GM12878 (cell line): Measurements from ENCODE around the gene METTL3. TPM values are rescaled to one million over a fixed set of nuclear protein-coding genes. Genes with fewer than 3 reads are reported as not detected.

Experiments
- ATAC-seq: fragments of 200-7000 bp; cut with Tn5 transposase; 3 replicates; pipeline ENCODE4 v1.9.1; 2020; ENCODE audit warnings: mild to moderate bottlenecking, moderate library complexity
- BruUV-seq: library from RNA; stranded (reverse); fragments of 400-500 nt; replicated peaks from 2 replicates; lab custom pipeline; 2021; lab: Mats Ljungman, UMichigan
- CTCF ChIA-PET: fragments of 300-600 bp; sonication (Branson Sonifier 250); formaldehyde crosslinking; extraction: SDS; loops from one replicate; lab custom pipeline; 2021; ENCODE audit warnings: inconsistent platforms; lab: Yijun Ruan, JAX
- POLR2A ChIA-PET: fragments of 350-600 bp; formaldehyde crosslinking; extraction: SDS; loops from one replicate; lab custom pipeline; 2021; ENCODE audit warnings: inconsistent platforms; lab: Charles Lee
- RAD21 ChIA-PET: fragments of 300-600 bp; sonication (Branson Sonifier 250); formaldehyde crosslinking; loops from one replicate; lab custom pipeline; 2023; ENCODE audit warnings: antibody characterized with exemption; ENCODE audit not compliant: unreplicated experiment; lab: Charles Lee
- SMC1A ChIA-PET: fragments of 300-600 bp; sonication (Branson Sonifier 250); formaldehyde crosslinking; loops from one replicate; lab custom pipeline; 2023; ENCODE audit not compliant: unreplicated experiment, uncharacterized antibody; lab: Charles Lee
- DNase-seq: peaks from one replicate; pipeline ENCODE4 v3.0.0-alpha.2; 2011; ENCODE audit warnings: low read depth, low spot score
- FAIRE-seq: peaks from 3 replicates; lab custom pipeline; 2011; peaks lifted over from hg19 to GRCh38; lab: Jason Lieb, UNC
- H2AFZ ChIP-seq: 2 replicates; pipeline ENCODE4 v1.6.0; 2011; ENCODE audit warnings: low read depth, low read length, control low read depth; ENCODE audit not compliant: control insufficient read depth
- H3K27ac ChIP-seq: 2 replicates; pipeline ENCODE4 v1.5.1; 2011; ENCODE audit warnings: control low read depth; ENCODE audit not compliant: control insufficient read depth, insufficient read depth
- H3K27me3 ChIP-seq, 2 experiments: replicated peaks in 1 of 2; 2 replicates each; pipeline versions ENCODE4 v1.6.0 to v1.6.1; 2011; ENCODE audit warnings: low read length in 1 of 2; ENCODE audit not compliant: control insufficient read depth in 2 of 2, insufficient read depth in 2 of 2
- H3K36me3 ChIP-seq, 2 experiments: 2 replicates each; pipeline ENCODE4 v1.5.1; 2011; ENCODE audit warnings: low read length in 1 of 2; ENCODE audit not compliant: control insufficient read depth in 2 of 2, insufficient read depth in 2 of 2
- H3K4me1 ChIP-seq: 2 replicates; pipeline ENCODE4 v1.6.1; 2011; ENCODE audit warnings: mild to moderate bottlenecking, low read length, moderate library complexity, mixed read lengths; ENCODE audit not compliant: control insufficient read depth, insufficient read depth
- H3K4me2 ChIP-seq: 2 replicates; pipeline ENCODE4 v1.6.0; 2011; ENCODE audit warnings: control low read depth; ENCODE audit not compliant: control insufficient read depth, insufficient read depth
- H3K4me3 ChIP-seq: fragments of 200-600 bp; sonication (generic); 2 replicates; pipeline ENCODE4 v1.5.1; 2016
- H3K79me2 ChIP-seq: 2 replicates; pipeline ENCODE4 v1.6.0; 2011; ENCODE audit warnings: low read length; ENCODE audit not compliant: control insufficient read depth, insufficient read depth
- H3K9ac ChIP-seq: 2 replicates; pipeline ENCODE4 v1.8.0; 2011; ENCODE audit warnings: low read length, control low read depth, mixed read lengths; ENCODE audit not compliant: control insufficient read depth, insufficient read depth
- H3K9me3 ChIP-seq: replicated peaks from 3 replicates; pipeline ENCODE4 v1.5.1; 2011; ENCODE audit warnings: mild to moderate bottlenecking, low read length; ENCODE audit not compliant: control insufficient read depth, insufficient read depth
- H4K20me1 ChIP-seq: 2 replicates; pipeline ENCODE4 v1.6.0; 2011; ENCODE audit not compliant: control insufficient read depth, insufficient read depth
- CEBPB ChIP-seq, 2 experiments: fragments of 150-350 bp in 1 of 2; IDR thresholded peaks; 2 replicates each; pipeline ENCODE4 v1.6.1; 2012 to 2014; ENCODE audit warnings: low read depth in 2 of 2, low read length in 2 of 2, borderline replicate concordance in 1 of 2, inconsistent platforms in 1 of 2
- EP300 ChIP-seq, 2 experiments: fragments of 150-350 bp in 1 of 2; IDR thresholded peaks; 2 replicates each; pipeline ENCODE4 v1.6.1; 2011 to 2012; ENCODE audit warnings: low read depth in 2 of 2, low read length in 2 of 2, borderline replicate concordance in 1 of 2, improper control_type of control experiment in 1 of 2, inconsistent platforms in 1 of 2; ENCODE audit not compliant: control insufficient read depth in 1 of 2
- JUND ChIP-seq: IDR thresholded peaks from 2 replicates; pipeline ENCODE4 v1.6.1; 2012; ENCODE audit warnings: low read depth, mild to moderate bottlenecking, low read length, improper control_type of control experiment, moderate library complexity
- MEF2A ChIP-seq: IDR thresholded peaks from 2 replicates; pipeline ENCODE4 v1.6.1; 2011; ENCODE audit warnings: low read depth, mild to moderate bottlenecking, low read length, moderate library complexity; ENCODE audit not compliant: insufficient read depth
- SREBF2 ChIP-seq: IDR thresholded peaks from 2 replicates; pipeline ENCODE4 v1.6.1; 2012; ENCODE audit warnings: mild to moderate bottlenecking, low read length
- WGBS: methylation state at CpG from one replicate; pipeline ENCODE4 v1.1.6; 2016; ENCODE audit warnings: low lambda C conversion rate; ENCODE audit not compliant: insufficient replicate concordance, insufficient coverage; ENCODE audit errors: missing lambda C conversion rate; 5-methylcytosine and 5-hydroxymethylcytosine counted together
- in situ Hi-C: fragments of 300-500 bp; cut with MboI; formaldehyde crosslinking; loops from 9 replicates; pipeline ENCODE4 v1.14.3; 2018; ENCODE audit warnings: mixed read lengths
- intact Hi-C: fragments of 100-400 bp; cut with micrococcal nuclease; formaldehyde crosslinking; loops from one replicate; pipeline ENCODE4 v1.14.2; 2022; ENCODE audit not compliant: unreplicated experiment
- polyA plus RNA-seq, 11 experiments: library from polyadenylated mRNA; depleted of rRNA in 4 of 11; unstranded in 6 of 11; stranded (reverse) in 5 of 11; fragments of >200 nt; fragmentation: Nextera tagmentation in 4 of 11; fragmentation: Illumina TruSeq in 1 of 11; extraction: Ambion mirVana in 4 of 11; extraction: Trizol in 1 of 11; gene quantifications; 1 replicate in 1 of 11; 2 replicates in 10 of 11; pipeline versions ENCODE4 v1.2.1 to v1.2.3, GENCODE V29; 2011 to 2016; ENCODE audit warnings: inconsistent platforms in 2 of 11, missing spikeins in 2 of 11, low read depth in 1 of 11
- total RNA-seq, 4 experiments: library from RNA; depleted of rRNA in 3 of 4; stranded (reverse); fragments of >200 nt in 3 of 4; fragmentation: Illumina TruSeq in 1 of 4; extraction: Trizol in 1 of 4; gene quantifications; 2 replicates each; pipeline versions ENCODE4 v1.2.1 to v1.2.3, GENCODE V29; 2013 to 2021
- TF ChIP-seq, protein P1 (sequence below): fragments of 450-650 bp; IDR thresholded peaks from 2 replicates; pipeline ENCODE4 v1.6.1; 2018; ENCODE audit warnings: borderline replicate concordance, mild to moderate bottlenecking; ENCODE audit not compliant: partially characterized antibody
- TF ChIP-seq, protein P2 (sequence below): fragments of 450-650 bp; IDR thresholded peaks from 2 replicates; pipeline ENCODE4 v1.6.1; 2017; ENCODE audit warnings: mild to moderate bottlenecking, low read depth, inconsistent platforms; ENCODE audit not compliant: poor library complexity, severe bottlenecking
- TF ChIP-seq, protein P3 (sequence below): IDR thresholded peaks from 2 replicates; pipeline ENCODE4 v1.6.1; 2011; ENCODE audit warnings: borderline replicate concordance, low read depth, mild to moderate bottlenecking, moderate library complexity, mixed read lengths, low read length; ENCODE audit not compliant: insufficient read depth; ENCODE audit errors: extremely low read length
- TF ChIP-seq, protein P4 (sequence below): fragments of 450-650 bp; formaldehyde crosslinking; IDR thresholded peaks from 2 replicates; pipeline ENCODE4 v1.5.0; 2022; ENCODE audit warnings: mild to moderate bottlenecking, missing genetic modification characterization

The METTL3 gene
- total and polyA plus RNA-seq, 10 of the 15 experiments (the other 5 are each of a cell fraction or from before 2014, with no cell fraction given): 32.8 to 165 (median 65.5) TPM

DNA sequence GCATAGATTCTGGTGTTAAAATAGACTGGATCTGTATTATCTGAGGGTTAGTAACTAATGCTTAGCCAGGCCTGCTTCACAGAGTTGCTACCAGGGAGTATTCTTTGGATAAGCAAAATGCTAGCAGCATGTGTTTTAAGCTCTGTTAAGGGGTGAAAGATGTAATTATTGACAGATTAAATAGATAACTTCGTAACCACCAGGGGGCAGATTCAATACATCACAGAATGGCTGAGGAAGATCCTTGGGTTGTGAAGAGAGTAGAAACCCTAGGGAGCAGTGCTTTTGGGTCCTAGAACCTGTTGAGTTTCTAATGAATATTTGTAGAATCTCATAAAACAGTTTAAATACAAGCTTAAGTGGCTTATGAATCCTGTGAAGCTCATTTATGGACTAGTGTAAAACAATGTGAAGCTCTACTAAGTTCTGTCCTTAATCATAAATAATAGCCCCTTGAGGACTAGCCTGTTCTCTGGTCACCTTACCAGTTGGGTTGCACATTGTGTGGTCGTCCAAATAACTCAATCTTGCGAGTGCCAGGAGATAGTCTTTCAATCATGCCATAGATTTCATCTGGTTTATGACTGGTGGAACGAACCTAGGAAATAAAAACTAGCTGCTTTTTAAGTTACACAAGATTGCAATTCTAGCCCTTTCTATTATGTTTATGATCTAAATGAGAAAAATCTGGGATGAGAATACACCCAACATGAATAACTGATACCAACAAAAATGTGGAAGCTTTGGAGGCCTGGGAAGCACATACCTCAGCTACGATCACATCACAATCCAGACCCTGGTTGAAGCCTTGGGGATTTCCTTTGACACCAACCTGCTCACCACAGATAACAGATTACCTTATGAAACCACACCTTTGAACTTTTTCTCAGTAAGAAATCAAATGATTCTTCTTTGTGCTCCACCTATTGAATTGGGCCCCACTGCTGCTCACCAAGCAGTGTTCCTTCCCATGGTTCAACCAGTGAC lies 12.3 kb downstream of the METTL3 start (continued):
- no peak for TF ChIP-seq CEBPB (IDR thresholded peaks at IDR 0.05; ENCODE audit: borderline replicate concordance in 1 of 2, low read depth in 2 of 2, low read length in 2 of 2)

DNA sequence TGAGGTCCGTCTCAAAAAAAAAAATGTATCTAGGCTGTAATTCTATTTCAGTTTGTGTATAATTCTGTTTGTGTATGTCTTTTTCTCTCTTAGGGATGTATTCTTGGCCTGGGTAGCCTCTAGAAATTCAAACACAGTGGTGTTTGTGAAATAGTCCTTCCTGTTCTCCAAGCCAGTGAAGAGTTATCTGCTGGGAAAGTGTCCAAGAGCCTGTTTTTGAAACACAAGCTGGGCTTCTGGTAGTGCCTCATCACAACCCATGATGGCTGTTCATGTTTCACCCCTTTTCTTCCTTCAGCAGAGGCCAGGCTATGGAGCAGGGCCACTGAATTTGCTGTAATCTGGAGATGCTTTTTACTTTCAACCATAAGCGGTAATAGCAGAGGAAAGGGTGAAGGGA lies 14.7 kb downstream of the METTL3 start:
- no TSS peak for BruUV-seq
- FAIRE-seq (peak; percentile 13), ATAC-seq (no peak), DNase-seq (no peak)
- H3K27me3 ChIP-seq: no peaks in the 10 kb centered on the region
- no peaks in the 10 kb centered on the region for H3K79me2 ChIP-seq
- ChIA-PET SMC1A (interaction anchor here (0.9 to 3.4 kb wide), 2 partner anchors 26 to 46 kb away, joined by 3 to 12 read pairs; no protein-coding TSS in a partner anchor), POLR2A (no interaction called here), CTCF (interaction anchor here (1.1 to 7.8 kb wide), 5 partner anchors 20 to 428 kb away, joined by 3 to 207 read pairs (median 15); partner anchors contain the start of genes RAB2B and TOX4), RAD21 (no interaction called here)
- in situ Hi-C loops (no loop called here), intact Hi-C loops (no loop called here)
- H3K9ac ChIP-seq: no peak overlapping the region
- no peak overlapping the region for H2AFZ ChIP-seq
- no peaks in the 10 kb centered on the region for H3K9me3 ChIP-seq
- H3K27ac ChIP-seq: no peak overlapping the region
- no peaks in the 10 kb centered on the region for H3K4me1 ChIP-seq
- H3K36me3 ChIP-seq: peaks cover 8 to 31% of the 10 kb centered on the region in 2 experiments
- 96% methylated on average over 2 of the region's 2 CpGs for WGBS
- H3K4me3 ChIP-seq: no peak overlapping the region
- H4K20me1 ChIP-seq: no peaks in the 10 kb centered on the region
- no peak overlapping the region for H3K4me2 ChIP-seq
- TF ChIP-seq, protein P1, sequence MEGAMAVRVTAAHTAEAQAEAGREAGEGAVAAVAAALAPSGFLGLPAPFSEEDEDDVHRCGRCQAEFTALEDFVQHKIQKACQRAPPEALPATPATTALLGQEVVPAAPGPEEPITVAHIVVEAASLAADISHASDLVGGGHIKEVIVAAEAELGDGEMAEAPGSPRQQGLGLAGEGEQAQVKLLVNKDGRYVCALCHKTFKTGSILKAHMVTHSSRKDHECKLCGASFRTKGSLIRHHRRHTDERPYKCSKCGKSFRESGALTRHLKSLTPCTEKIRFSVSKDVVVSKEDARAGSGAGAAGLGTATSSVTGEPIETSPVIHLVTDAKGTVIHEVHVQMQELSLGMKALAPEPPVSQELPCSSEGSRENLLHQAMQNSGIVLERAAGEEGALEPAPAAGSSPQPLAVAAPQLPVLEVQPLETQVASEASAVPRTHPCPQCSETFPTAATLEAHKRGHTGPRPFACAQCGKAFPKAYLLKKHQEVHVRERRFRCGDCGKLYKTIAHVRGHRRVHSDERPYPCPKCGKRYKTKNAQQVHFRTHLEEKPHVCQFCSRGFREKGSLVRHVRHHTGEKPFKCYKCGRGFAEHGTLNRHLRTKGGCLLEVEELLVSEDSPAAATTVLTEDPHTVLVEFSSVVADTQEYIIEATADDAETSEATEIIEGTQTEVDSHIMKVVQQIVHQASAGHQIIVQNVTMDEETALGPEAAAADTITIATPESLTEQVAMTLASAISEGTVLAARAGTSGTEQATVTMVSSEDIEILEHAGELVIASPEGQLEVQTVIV: no peak
- TF ChIP-seq, protein P2, sequence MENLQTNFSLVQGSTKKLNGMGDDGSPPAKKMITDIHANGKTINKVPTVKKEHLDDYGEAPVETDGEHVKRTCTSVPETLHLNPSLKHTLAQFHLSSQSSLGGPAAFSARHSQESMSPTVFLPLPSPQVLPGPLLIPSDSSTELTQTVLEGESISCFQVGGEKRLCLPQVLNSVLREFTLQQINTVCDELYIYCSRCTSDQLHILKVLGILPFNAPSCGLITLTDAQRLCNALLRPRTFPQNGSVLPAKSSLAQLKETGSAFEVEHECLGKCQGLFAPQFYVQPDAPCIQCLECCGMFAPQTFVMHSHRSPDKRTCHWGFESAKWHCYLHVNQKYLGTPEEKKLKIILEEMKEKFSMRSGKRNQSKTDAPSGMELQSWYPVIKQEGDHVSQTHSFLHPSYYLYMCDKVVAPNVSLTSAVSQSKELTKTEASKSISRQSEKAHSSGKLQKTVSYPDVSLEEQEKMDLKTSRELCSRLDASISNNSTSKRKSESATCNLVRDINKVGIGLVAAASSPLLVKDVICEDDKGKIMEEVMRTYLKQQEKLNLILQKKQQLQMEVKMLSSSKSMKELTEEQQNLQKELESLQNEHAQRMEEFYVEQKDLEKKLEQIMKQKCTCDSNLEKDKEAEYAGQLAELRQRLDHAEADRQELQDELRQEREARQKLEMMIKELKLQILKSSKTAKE: no peak
- TF ChIP-seq, protein P3, sequence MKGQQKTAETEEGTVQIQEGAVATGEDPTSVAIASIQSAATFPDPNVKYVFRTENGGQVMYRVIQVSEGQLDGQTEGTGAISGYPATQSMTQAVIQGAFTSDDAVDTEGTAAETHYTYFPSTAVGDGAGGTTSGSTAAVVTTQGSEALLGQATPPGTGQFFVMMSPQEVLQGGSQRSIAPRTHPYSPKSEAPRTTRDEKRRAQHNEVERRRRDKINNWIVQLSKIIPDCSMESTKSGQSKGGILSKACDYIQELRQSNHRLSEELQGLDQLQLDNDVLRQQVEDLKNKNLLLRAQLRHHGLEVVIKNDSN: no peak
- TF ChIP-seq EP300 (IDR thresholded peaks at IDR 0.05; ENCODE audit: borderline replicate concordance in 1 of 2, control insufficient read depth in 1 of 2, low read depth in 2 of 2, low read length in 2 of 2) (no peak), JUND (no peak), MEF2A (no peak), SREBF2 (no peak)
- TF ChIP-seq, protein P4, sequence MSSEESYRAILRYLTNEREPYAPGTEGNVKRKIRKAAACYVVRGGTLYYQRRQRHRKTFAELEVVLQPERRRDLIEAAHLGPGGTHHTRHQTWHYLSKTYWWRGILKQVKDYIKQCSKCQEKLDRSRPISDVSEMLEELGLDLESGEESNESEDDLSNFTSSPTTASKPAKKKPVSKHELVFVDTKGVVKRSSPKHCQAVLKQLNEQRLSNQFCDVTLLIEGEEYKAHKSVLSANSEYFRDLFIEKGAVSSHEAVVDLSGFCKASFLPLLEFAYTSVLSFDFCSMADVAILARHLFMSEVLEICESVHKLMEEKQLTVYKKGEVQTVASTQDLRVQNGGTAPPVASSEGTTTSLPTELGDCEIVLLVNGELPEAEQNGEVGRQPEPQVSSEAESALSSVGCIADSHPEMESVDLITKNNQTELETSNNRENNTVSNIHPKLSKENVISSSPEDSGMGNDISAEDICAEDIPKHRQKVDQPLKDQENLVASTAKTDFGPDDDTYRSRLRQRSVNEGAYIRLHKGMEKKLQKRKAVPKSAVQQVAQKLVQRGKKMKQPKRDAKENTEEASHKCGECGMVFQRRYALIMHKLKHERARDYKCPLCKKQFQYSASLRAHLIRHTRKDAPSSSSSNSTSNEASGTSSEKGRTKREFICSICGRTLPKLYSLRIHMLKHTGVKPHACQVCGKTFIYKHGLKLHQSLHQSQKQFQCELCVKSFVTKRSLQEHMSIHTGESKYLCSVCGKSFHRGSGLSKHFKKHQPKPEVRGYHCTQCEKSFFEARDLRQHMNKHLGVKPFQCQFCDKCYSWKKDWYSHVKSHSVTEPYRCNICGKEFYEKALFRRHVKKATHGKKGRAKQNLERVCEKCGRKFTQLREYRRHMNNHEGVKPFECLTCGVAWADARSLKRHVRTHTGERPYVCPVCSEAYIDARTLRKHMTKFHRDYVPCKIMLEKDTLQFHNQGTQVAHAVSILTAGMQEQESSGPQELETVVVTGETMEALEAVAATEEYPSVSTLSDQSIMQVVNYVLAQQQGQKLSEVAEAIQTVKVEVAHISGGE: no peak
